Upper lobe of right lung (tissue), 1 donor: ENCODE measurements around the gene CMSS1. TPM values are rescaled to one million over a fixed set of nuclear protein-coding genes. Genes with fewer than 3 reads are reported as not detected.

Experiments used
- ATAC-seq: fragments of 200-7000 bp; cut with Tn5 transposase; one replicate; pipeline ENCODE4 v1.9.1; 2020; ENCODE audit warnings: mild to moderate bottlenecking, moderate library complexity
- DNase-seq: peaks from one replicate; pipeline ENCODE4 v3.0.0-alpha.2; 2020
- H3K27ac ChIP-seq: fragments of 200-600 bp; one replicate; pipeline ENCODE4 v1.8.0; 2022
- H3K27me3 ChIP-seq: fragments of 200-600 bp; one replicate; pipeline ENCODE4 v1.8.0; 2022; ENCODE audit warnings: mild to moderate bottlenecking
- H3K36me3 ChIP-seq: fragments of 200-600 bp; one replicate; pipeline ENCODE4 v1.8.0; 2022
- H3K4me1 ChIP-seq: fragments of 200-600 bp; one replicate; pipeline ENCODE4 v1.8.0; 2022
- H3K4me3 ChIP-seq: fragments of 200-600 bp; one replicate; pipeline ENCODE4 v1.8.0; 2022; ENCODE audit warnings: mild to moderate bottlenecking
- H3K9me3 ChIP-seq: fragments of 200-600 bp; one replicate; pipeline ENCODE4 v1.8.0; 2022
- intact Hi-C: fragments of 100-400 bp; cut with DNase I; formaldehyde crosslinking; loops from one replicate; pipeline ENCODE4 v1.11.0; 2022
- total RNA-seq: library from RNA; stranded (reverse); fragmentation: NEBNext Ultra II Directional; extraction: Animal tissue kit (Norgen Biotek cat#: 25700); gene quantifications from one replicate; pipeline ENCODE4 v1.2.1, GENCODE V29; 2021
- TF ChIP-seq, protein P1 (sequence below): fragments of 200-600 bp; IDR thresholded peaks from one replicate; pipeline ENCODE4 v1.8.0; 2022; ENCODE audit warnings: antibody characterized with exemption
- donor health status: DM: no; HTN: yes; CAD: no; lungs with severe emphysema.

Gene CMSS1
- total RNA-seq, 1 donor from 2014 or later = 20.6 TPM

DNA sequence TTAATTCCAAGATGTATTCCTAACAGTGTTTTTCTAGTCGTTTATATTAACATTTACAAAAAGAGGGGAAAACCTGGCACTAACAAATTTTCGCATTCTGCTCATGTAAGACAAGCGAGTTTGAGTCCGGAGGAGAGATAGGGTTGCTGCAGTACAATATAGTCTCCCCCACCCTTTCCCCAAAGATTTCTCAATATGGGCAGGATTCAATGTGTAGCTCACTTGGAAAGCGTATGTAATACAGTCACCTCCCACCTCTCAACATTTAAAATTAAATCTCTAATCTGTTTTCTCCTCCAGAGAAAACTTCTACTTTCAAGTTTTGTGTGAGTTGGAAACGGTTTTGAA is 57.9 kb downstream of the CMSS1 start:
- TF ChIP-seq, protein P1, sequence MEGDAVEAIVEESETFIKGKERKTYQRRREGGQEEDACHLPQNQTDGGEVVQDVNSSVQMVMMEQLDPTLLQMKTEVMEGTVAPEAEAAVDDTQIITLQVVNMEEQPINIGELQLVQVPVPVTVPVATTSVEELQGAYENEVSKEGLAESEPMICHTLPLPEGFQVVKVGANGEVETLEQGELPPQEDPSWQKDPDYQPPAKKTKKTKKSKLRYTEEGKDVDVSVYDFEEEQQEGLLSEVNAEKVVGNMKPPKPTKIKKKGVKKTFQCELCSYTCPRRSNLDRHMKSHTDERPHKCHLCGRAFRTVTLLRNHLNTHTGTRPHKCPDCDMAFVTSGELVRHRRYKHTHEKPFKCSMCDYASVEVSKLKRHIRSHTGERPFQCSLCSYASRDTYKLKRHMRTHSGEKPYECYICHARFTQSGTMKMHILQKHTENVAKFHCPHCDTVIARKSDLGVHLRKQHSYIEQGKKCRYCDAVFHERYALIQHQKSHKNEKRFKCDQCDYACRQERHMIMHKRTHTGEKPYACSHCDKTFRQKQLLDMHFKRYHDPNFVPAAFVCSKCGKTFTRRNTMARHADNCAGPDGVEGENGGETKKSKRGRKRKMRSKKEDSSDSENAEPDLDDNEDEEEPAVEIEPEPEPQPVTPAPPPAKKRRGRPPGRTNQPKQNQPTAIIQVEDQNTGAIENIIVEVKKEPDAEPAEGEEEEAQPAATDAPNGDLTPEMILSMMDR = no peak
- H3K9me3 ChIP-seq = no peaks in the 10 kb centered on the region
- H3K4me1 ChIP-seq = peaks cover 19% of the 10 kb centered on the region
- H3K36me3 ChIP-seq = no peaks in the 10 kb centered on the region
- ATAC-seq (peak; percentile 48), DNase-seq (no peak)
- intact Hi-C loops = no loop called here
- peak overlapping the region; percentile 93 for H3K27ac ChIP-seq
- H3K4me3 ChIP-seq = peak overlapping the region; percentile 76
- H3K27me3 ChIP-seq = no peaks in the 10 kb centered on the region

DNA sequence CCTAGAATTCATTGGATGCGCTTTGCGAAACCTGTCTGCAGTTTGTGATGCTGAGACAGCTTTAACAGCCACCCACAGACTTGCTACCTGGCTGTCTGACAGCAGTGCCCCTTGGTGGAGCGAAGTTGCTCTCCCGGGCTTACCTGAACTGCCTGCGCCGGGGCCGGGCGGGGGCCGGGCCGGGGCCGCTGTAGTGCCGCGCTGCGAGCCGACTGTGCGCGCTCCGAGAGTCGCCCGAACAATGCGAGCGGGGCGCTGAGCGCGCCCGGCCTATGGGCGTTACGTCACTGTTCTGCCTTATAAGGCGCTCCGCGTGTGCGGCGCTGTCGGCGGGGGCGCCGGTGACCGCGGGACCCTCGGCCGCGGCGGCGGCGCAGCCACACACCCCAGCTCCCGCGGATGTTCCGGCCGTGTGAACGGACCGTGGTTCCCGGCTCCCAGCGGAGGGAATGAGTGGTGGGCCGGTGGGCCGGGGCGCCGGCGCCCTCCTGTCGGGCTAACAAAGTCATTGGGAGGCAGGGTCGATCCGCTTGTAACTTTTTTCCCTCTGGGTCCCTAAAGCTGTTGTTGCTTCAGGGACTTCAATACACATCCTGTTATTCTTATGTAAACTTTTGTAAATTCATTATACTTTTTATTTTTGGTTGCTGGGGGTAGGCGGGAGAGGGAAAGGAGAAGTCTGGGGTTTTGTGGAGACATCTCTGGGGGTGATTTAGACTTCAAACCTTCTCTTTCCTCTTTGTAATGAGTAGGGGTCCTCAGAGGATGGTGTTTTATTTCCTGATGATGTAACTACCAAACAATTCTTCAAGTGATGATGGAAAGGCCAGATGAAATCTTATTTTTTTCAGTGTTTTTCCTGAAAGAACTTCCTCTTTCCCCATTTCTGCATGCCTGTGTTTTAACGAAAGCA is 58.5 kb downstream of the CMSS1 start:
- intact Hi-C loops = no loop called here
- Histone ChIP-seq H3K27me3 (no peaks in the 10 kb centered on the region), H3K36me3 (no peaks in the 10 kb centered on the region), H3K27ac (peak overlapping the region; percentile 93), H3K9me3 (no peaks in the 10 kb centered on the region), H3K4me1 (peaks cover 15% of the 10 kb centered on the region), H3K4me3 (peak overlapping the region; percentile 76)
- DNase-seq (peak; percentile 91), ATAC-seq (peak; percentile 98)
- TF ChIP-seq, protein P1 = peak; percentile 8

DNA sequence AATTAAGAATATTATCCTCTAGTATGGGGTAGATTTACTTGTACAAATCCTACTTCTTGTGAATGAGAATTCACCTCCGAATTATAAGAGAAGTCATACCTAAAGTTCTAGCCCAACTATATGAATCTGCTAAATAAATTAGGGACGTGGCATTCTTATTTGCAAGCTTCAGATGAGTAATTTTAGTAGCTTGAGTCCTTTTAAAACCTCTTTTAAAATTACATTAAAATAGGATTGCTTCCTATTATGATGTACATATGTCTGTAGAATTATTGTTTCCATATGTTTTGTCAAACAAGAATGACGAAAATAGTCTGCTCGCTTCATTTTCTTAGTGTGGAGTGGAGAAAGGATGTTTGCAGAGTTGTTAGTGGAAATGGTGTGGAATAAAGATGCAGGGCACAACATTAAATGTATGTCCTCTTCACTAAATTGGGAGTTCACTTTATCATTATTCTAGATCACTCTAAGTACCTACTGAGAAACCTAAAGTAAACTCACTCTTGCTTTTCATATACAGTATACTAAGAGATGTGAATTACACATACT is 59.4 kb downstream of the CMSS1 start:
- no peak for DNase-seq
- no peak for ATAC-seq
- no peaks in the 10 kb centered on the region for H3K9me3 ChIP-seq
- TF ChIP-seq, protein P1 = no peak
- peak overlapping the region; percentile 93 for H3K27ac ChIP-seq
- intact Hi-C loops = no loop called here
- H3K4me3 ChIP-seq = no peak overlapping the region
- H3K36me3 ChIP-seq = no peaks in the 10 kb centered on the region
- peaks cover 11% of the 10 kb centered on the region for H3K4me1 ChIP-seq
- H3K27me3 ChIP-seq = no peaks in the 10 kb centered on the region

DNA sequence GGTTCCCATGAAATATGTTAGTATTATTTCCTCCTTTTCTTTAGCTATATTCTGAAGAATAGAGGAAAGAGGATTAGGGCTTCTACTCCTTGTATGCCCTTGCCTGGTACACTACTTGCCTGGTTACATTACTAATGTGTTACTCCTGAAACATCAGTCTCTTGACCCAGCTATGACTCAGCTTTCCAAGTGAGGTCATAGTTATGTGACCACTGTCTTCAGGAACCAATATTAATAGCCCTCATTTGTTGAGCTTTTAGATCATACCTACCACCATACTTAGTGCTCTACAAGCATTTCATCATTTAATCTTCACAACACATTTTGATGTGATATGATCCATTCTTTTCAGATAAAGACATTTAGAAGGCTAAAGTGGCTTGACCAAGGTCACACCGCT is 60.3 kb downstream of the CMSS1 start:
- no peak overlapping the region for H3K4me3 ChIP-seq
- no peaks in the 10 kb centered on the region for H3K9me3 ChIP-seq
- H3K36me3 ChIP-seq = no peaks in the 10 kb centered on the region
- DNase-seq (no peak), ATAC-seq (peak; percentile 20)
- no peaks in the 10 kb centered on the region for H3K27me3 ChIP-seq
- intact Hi-C loops = no loop called here
- TF ChIP-seq, protein P1 = no peak
- no peak overlapping the region for H3K27ac ChIP-seq
- peaks cover 15% of the 10 kb centered on the region for H3K4me1 ChIP-seq

DNA sequence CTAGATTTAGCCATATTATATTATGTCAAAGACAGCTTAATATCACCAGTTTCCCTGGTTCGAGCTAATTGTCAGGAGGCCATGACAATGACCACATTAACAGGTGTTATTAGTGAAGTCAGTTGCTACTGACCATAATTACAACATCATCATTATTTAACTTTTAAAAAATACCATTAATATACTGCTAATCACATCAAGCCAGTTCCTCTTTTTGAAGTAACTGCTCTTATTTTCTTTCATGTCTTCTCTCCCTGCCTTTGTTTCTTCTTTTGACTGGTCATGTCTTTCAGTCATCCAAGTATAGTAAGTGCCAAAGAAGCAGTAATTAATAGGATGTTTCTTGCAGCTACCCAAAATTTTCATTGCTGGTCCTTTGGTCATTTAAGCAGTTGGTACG is 61.6 kb downstream of the CMSS1 start:
- DNase-seq (no peak), ATAC-seq (no peak)
- Histone ChIP-seq H3K27ac (no peak overlapping the region), H3K9me3 (no peaks in the 10 kb centered on the region), H3K27me3 (no peaks in the 10 kb centered on the region), H3K4me3 (no peak overlapping the region), H3K4me1 (peaks cover 17% of the 10 kb centered on the region), H3K36me3 (no peaks in the 10 kb centered on the region)
- intact Hi-C loops = no loop called here
- TF ChIP-seq, protein P1 = no peak
